Endothelial cell of umbilical vein (primary cell): ENCODE data around the gene PROCA1.

Experiments
- CTCF ChIP-seq, 2 donors: IDR thresholded peaks; 1 replicate in 1 of 2; 2 replicates in 1 of 2; pipeline ENCODE4 v1.5.1; 2011; ENCODE audit warnings: low read length in 2 of 2, mild to moderate bottlenecking in 2 of 2, moderate library complexity in 2 of 2, control low read depth in 1 of 2, inconsistent platforms in 1 of 2, low read depth in 1 of 2; ENCODE audit not compliant: insufficient read depth in 1 of 2; ENCODE audit errors: extremely low read depth in 1 of 2
- EZH2 ChIP-seq: IDR thresholded peaks from 2 replicates; pipeline ENCODE4 v1.6.1; 2012; ENCODE audit warnings: borderline replicate concordance, low read depth, mild to moderate bottlenecking, moderate library complexity, low read length, inconsistent platforms; ENCODE audit not compliant: severe bottlenecking
- GATA2 ChIP-seq: IDR thresholded peaks from 2 replicates; pipeline ENCODE4 v1.7.0; 2011; ENCODE audit warnings: low read depth, mild to moderate bottlenecking, moderate library complexity, mixed read lengths, low read length; ENCODE audit not compliant: insufficient read length, insufficient read depth
- POLR2A ChIP-seq: IDR thresholded peaks from 2 replicates; pipeline ENCODE4 v1.6.1; 2012; ENCODE audit warnings: low read depth, mild to moderate bottlenecking, control low read depth, low read length
- POLR2AphosphoS5 ChIP-seq: IDR thresholded peaks from 2 replicates; pipeline ENCODE4 v1.6.1; 2012; ENCODE audit warnings: low read depth, mild to moderate bottlenecking, control low read depth, low read length, moderate library complexity; ENCODE audit not compliant: insufficient read depth

GRCh38 chr17:28737316-28737715 is 25.6 kb upstream of the PROCA1 start:
- no peak for TF ChIP-seq CTCF (IDR thresholded peaks at IDR 0.05; ENCODE audit: extremely low read depth in 1 of 2, insufficient read depth in 1 of 2, low read depth in 1 of 2, low read length in 2 of 2)
- TF ChIP-seq EZH2: no peak
- no peak for TF ChIP-seq GATA2
- no peak for TF ChIP-seq POLR2AphosphoS5
- TF ChIP-seq POLR2A: no peak
